Lung (tissue), 12 donors: ENCODE data around the gene DOCK3. TPM values are rescaled to one million over a fixed set of nuclear protein-coding genes. Genes with fewer than 3 reads are reported as not detected.
A peak's percentile ranks its signal among the peaks of the same experiment; 100 is the strongest.

Experiments
- ATAC-seq: fragments of 200-7000 bp; cut with Tn5 transposase; one replicate; pipeline ENCODE4 v1.9.1; 2020; ENCODE audit warnings: moderate number of reproducible peaks; ENCODE audit not compliant: insufficient read depth, low FRiP score
- DNase-seq, 3 donors: peaks; one replicate each; pipeline ENCODE4 v3.0.0-alpha.2; 2013 to 2017
- H3K27ac ChIP-seq, 2 donors: one replicate each; pipeline ENCODE4 v1.5.1; 2013; ENCODE audit warnings: mild to moderate bottlenecking in 2 of 2, moderate library complexity in 2 of 2, control low read depth in 1 of 2, inconsistent platforms in 1 of 2, low read depth in 1 of 2, low read length in 1 of 2
- H3K27me3 ChIP-seq, 3 donors: one replicate each; pipeline ENCODE4 v1.5.1; 2013; ENCODE audit warnings: low read length in 2 of 3; ENCODE audit not compliant: control insufficient read depth in 3 of 3, insufficient read depth in 3 of 3
- H3K36me3 ChIP-seq, 4 donors: one replicate each; pipeline ENCODE4 v1.5.1; 2013; ENCODE audit warnings: low read length in 4 of 4, mild to moderate bottlenecking in 1 of 4, moderate library complexity in 1 of 4; ENCODE audit not compliant: control insufficient read depth in 4 of 4, insufficient read depth in 4 of 4
- H3K4me1 ChIP-seq, 5 donors: one replicate each; pipeline ENCODE4 v1.5.1; 2013; ENCODE audit warnings: low read length in 5 of 5, mild to moderate bottlenecking in 2 of 5, moderate library complexity in 1 of 5; ENCODE audit not compliant: control insufficient read depth in 5 of 5, insufficient read depth in 5 of 5
- H3K4me3 ChIP-seq: one replicate; pipeline ENCODE4 v1.5.1; 2013; ENCODE audit warnings: mild to moderate bottlenecking, control low read depth, moderate library complexity
- H3K9ac ChIP-seq, 2 donors: one replicate each; pipeline ENCODE4 v1.5.1; 2013; ENCODE audit warnings: low read length in 2 of 2, control low read depth in 1 of 2; ENCODE audit not compliant: insufficient read depth in 1 of 2
- H3K9me3 ChIP-seq, 4 donors: one replicate each; pipeline ENCODE4 v1.5.1; 2013; ENCODE audit warnings: low read length in 3 of 4, mild to moderate bottlenecking in 1 of 4, moderate library complexity in 1 of 4; ENCODE audit not compliant: control insufficient read depth in 4 of 4, insufficient read depth in 3 of 4
- CTCF ChIP-seq: IDR thresholded peaks from 2 replicates; pipeline ENCODE4 v1.5.1; 2012; ENCODE audit warnings: mild to moderate bottlenecking; ENCODE audit errors: control extremely low read depth, extremely low read depth
- WGBS, 2 donors: extraction: QIAGEN DNeasy Blood & Tissue Kit; methylation state at CpG; one replicate each; pipeline ENCODE4 v1.1.7; 2013; 5-methylcytosine and 5-hydroxymethylcytosine counted together
- polyA plus RNA-seq, 2 donors: library from polyadenylated mRNA; stranded (reverse); fragments of 200-250 nt; gene quantifications; one replicate each; pipeline ENCODE4 v1.2.1, GENCODE V29; 2013
- total RNA-seq, 2 donors: library from RNA; depleted of rRNA in 1 of 2; stranded (reverse); fragments of >200 nt in 1 of 2; gene quantifications; one replicate each; pipeline ENCODE4 v1.2.1, GENCODE V29; 2014 to 2021
- donor health status: control.
- donor health status: control.
- donor health status: Bipolar disorder and iron deficiency.
- donor health status: healthy.
- donor health status: DM: yes; HTN: yes; CAD: no.

Gene DOCK3
- total and polyA plus RNA-seq, 4 donors = 0.06 to 1.4 (median 0.34) TPM

GRCh38 chr3:50995085-50995824 lies 320.5 kb downstream of the DOCK3 start:
- Histone ChIP-seq H3K36me3 (no peaks in the 10 kb centered on the region), H3K9ac (no peak overlapping the region), H3K27ac (no peak overlapping the region), H3K9me3 (peaks cover 0 to 5% (median 2%) of the 10 kb centered on the region in 4 donors), H3K4me1 (no peaks in the 10 kb centered on the region), H3K4me3 (no peak overlapping the region), H3K27me3 (no peaks in the 10 kb centered on the region)
- no peak for TF ChIP-seq CTCF
- ATAC-seq (no peak), DNase-seq (peak in 1 of 3 donors; percentile 4)
- 63 to 84% methylated on average over 1 of the region's 1 CpG for WGBS, 2 donors

- H3K4me3 ChIP-seq = no peak overlapping the region
- TF ChIP-seq CTCF = no peak
- no peak for ATAC-seq
Observed at GRCh38 chr3:51002495-51002894, 327.8 kb downstream of the DOCK3 start.

GRCh38 chr3:51004235-51004634 lies 329.5 kb downstream of the DOCK3 start:
- ATAC-seq (no peak), DNase-seq (no peak)
- H3K4me1 ChIP-seq = no peaks in the 10 kb centered on the region
- no peaks in the 10 kb centered on the region for H3K27me3 ChIP-seq
- 50 to 66% methylated on average over 2 of the region's 2 CpGs for WGBS, 2 donors
- H3K9ac ChIP-seq = no peak overlapping the region
- no peak overlapping the region for H3K4me3 ChIP-seq
- H3K9me3 ChIP-seq = no peaks in the 10 kb centered on the region
- H3K36me3 ChIP-seq = no peaks in the 10 kb centered on the region
- no peak for TF ChIP-seq CTCF
- no peak overlapping the region for H3K27ac ChIP-seq

More at GRCh38 chr3:51002495-51002894, 327.8 kb downstream of the DOCK3 start:
- H3K4me1 ChIP-seq = no peaks in the 10 kb centered on the region
- no peak for DNase-seq
- H3K27me3 ChIP-seq = no peaks in the 10 kb centered on the region
- no peak overlapping the region for H3K9ac ChIP-seq
- H3K27ac ChIP-seq = no peak overlapping the region
- H3K36me3 ChIP-seq = no peaks in the 10 kb centered on the region
- H3K9me3 ChIP-seq = no peaks in the 10 kb centered on the region

GRCh38 chr3:51024121-51024520 lies 349.4 kb downstream of the DOCK3 start:
- no peaks in the 10 kb centered on the region for H3K36me3 ChIP-seq
- ATAC-seq (no peak), DNase-seq (no peak)
- H3K9me3 ChIP-seq = no peaks in the 10 kb centered on the region
- no peak overlapping the region for H3K9ac ChIP-seq
- TF ChIP-seq CTCF = no peak
- H3K4me1 ChIP-seq = no peaks in the 10 kb centered on the region
- no peak overlapping the region for H3K27ac ChIP-seq
- H3K4me3 ChIP-seq = no peak overlapping the region
- no peaks in the 10 kb centered on the region for H3K27me3 ChIP-seq
